Measurements from ENCODE around the gene RNASE13. TPM values are rescaled to one million over a fixed set of nuclear protein-coding genes. Genes with fewer than 3 reads are reported as not detected.

The RNASE13 gene
- total RNA-seq, 1 experiment from 2014 or later = 0.15 TPM

DNA sequence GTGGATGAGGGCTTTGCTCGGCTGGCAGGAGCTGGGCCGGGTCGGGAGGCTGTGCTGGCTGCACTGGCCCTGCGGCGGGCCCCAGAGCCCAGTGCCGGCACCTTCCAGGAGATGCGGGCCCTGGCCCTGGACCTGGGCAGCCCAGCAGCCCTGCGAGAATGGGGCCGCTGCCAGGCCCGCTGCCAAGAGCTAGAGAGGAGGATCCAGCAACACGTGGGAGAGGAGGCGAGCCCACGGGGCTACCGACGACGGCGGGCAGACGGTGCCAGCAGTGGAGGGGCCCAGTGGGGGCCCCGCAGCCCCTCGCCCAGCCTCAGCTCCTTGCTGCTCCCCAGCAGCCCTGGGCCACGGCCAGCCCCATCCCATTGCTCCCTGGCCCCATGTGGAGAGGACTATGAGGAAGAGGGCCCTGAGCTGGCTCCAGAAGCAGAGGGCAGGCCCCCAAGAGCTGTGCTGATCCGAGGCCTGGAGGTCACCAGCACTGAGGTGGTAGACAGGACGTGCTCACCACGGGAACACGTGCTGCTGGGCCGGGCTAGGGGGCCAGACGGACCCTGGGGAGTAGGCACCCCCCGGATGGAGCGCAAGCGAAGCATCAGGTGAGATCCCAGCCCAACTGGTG lies 47.0 kb upstream of the RNASE13 start:
- RAD21 ChIA-PET (ENCODE audit: low non-redundant PET in 1 of 2, low total read pairs in 2 of 2, uncharacterized antibody in 2 of 2, unreplicated experiment in 2 of 2) = no interaction called here
- TF ChIP-seq JUND (IDR thresholded peaks at IDR 0.05) (no peak), CEBPB (IDR thresholded peaks at IDR 0.05; ENCODE audit: low read depth) (no peak), CBX3 (IDR thresholded peaks at IDR 0.05; ENCODE audit: low read depth) (no peak), POLR2AphosphoS5 (IDR thresholded peaks at IDR 0.05; ENCODE audit: low read depth, low read length) (no peak), YY1 (IDR thresholded peaks at IDR 0.05; ENCODE audit: extremely low read depth, insufficient replicate concordance, low read depth, low read length) (no peak), SP1 (IDR thresholded peaks at IDR 0.05; ENCODE audit: low read depth) (no peak)
- Histone ChIP-seq H3K4me3 (replicated peaks in 1 of 2; ENCODE audit: low read depth in 1 of 2, low read length in 2 of 2) (no peak overlapping the region), H2AFZ (ENCODE audit: low read depth, low read length, poor library complexity, severe bottlenecking) (no peak overlapping the region), H3K9me2 (ENCODE audit: insufficient read depth) (no peaks in the 10 kb centered on the region), H3K27me3 (ENCODE audit: insufficient read depth, low read length) (no peaks in the 10 kb centered on the region), H3K36me3 (ENCODE audit: control insufficient read depth in 1 of 2, insufficient read depth in 2 of 2, low read length in 2 of 2) (no peaks in the 10 kb centered on the region; a peak in 1 of 4 replicates), H3K4me1 (ENCODE audit: control insufficient read depth in 1 of 2, insufficient read depth in 2 of 2, low read length in 2 of 2) (peaks cover 3 to 20% of the 10 kb centered on the region in 2 experiments; a peak in 3 of 4 replicates), H4K20me1 (ENCODE audit: insufficient read depth) (no peaks in the 10 kb centered on the region), H3K9ac (ENCODE audit: low read length) (no peak overlapping the region), H3K79me2 (ENCODE audit: insufficient read depth, low read length) (no peaks in the 10 kb centered on the region), H3K9me3 (ENCODE audit: control insufficient read depth in 1 of 2, insufficient read depth in 1 of 2, low read depth in 1 of 2, low read length in 2 of 2) (no peaks in the 10 kb centered on the region), H3K4me2 (ENCODE audit: low read length) (no peak overlapping the region), H3K27ac (ENCODE audit: low read depth, low read length) (no peak overlapping the region)
- DNase-seq (ENCODE audit: low read depth, low spot score) (no peak), ATAC-seq (no peak)
- intact Hi-C loops (cut with micrococcal nuclease) = no loop called here
- POLR2A ChIA-PET = no interaction called here
- CTCF ChIA-PET = no interaction called here
- BruUV-seq (replicated peaks) = no TSS peak

DNA sequence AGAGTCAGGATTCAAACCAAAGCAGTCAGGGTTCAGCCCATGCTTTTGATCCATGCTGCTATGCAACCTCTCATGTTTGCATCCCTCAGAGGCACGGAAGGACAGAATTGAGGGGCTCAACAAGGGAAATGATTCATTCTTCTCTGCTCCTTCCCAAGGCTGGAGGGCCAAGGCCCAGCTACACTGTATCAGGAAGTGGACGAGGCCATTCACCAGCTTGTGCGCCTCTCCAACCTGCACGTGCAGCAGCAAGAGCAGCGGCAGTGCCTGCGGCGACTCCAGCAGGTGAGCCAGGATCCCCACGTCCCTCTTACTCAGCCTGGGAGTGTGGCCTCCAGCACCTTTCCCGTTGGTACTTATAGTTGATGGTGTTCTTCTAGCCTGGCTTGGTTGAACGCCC lies 44.1 kb upstream of the RNASE13 start:
- Histone ChIP-seq H3K9me3 (ENCODE audit: control insufficient read depth in 1 of 2, insufficient read depth in 1 of 2, low read depth in 1 of 2, low read length in 2 of 2) (no peaks in the 10 kb centered on the region), H3K27ac (ENCODE audit: low read depth, low read length) (no peak overlapping the region), H3K79me2 (ENCODE audit: insufficient read depth, low read length) (no peaks in the 10 kb centered on the region), H3K4me3 (replicated peaks in 1 of 2; ENCODE audit: low read depth in 1 of 2, low read length in 2 of 2) (no peak overlapping the region), H3K4me1 (ENCODE audit: control insufficient read depth in 1 of 2, insufficient read depth in 2 of 2, low read length in 2 of 2) (peaks cover 3 to 14% of the 10 kb centered on the region in 2 experiments; a peak in 3 of 4 replicates), H3K27me3 (ENCODE audit: insufficient read depth, low read length) (no peaks in the 10 kb centered on the region), H3K4me2 (ENCODE audit: low read length) (no peak overlapping the region), H3K9me2 (ENCODE audit: insufficient read depth) (no peaks in the 10 kb centered on the region), H2AFZ (ENCODE audit: low read depth, low read length, poor library complexity, severe bottlenecking) (no peak overlapping the region), H3K36me3 (ENCODE audit: control insufficient read depth in 1 of 2, insufficient read depth in 2 of 2, low read length in 2 of 2) (no peaks in the 10 kb centered on the region; a peak in 1 of 4 replicates), H3K9ac (ENCODE audit: low read length) (no peak overlapping the region), H4K20me1 (ENCODE audit: insufficient read depth) (no peaks in the 10 kb centered on the region)
- ATAC-seq (no peak), DNase-seq (ENCODE audit: low read depth, low spot score) (no peak)
- ChIA-PET POLR2A (no interaction called here), CTCF (no interaction called here), RAD21 (ENCODE audit: low non-redundant PET in 1 of 2, low total read pairs in 2 of 2, uncharacterized antibody in 2 of 2, unreplicated experiment in 2 of 2) (no interaction called here)
- intact Hi-C loops (cut with micrococcal nuclease) = no loop called here
- no TSS peak for BruUV-seq (replicated peaks)
- no peak for TF ChIP-seq EZH2phosphoT487 (IDR thresholded peaks at IDR 0.05; ENCODE audit: borderline replicate concordance)
- no peak for TF ChIP-seq CEBPB (IDR thresholded peaks at IDR 0.05; ENCODE audit: low read depth)
- TF ChIP-seq RAD21 (IDR thresholded peaks at IDR 0.05; ENCODE audit: low read depth) = no peak
- TF ChIP-seq JUND (IDR thresholded peaks at IDR 0.05) = no peak
- TF ChIP-seq REST (IDR thresholded peaks at IDR 0.05; ENCODE audit: low read depth) = no peak
- no peak for TF ChIP-seq CBX3 (IDR thresholded peaks at IDR 0.05; ENCODE audit: low read depth)
- TF ChIP-seq ZNF274 (IDR thresholded peaks at IDR 0.05; ENCODE audit: low read depth, low read length) = no peak
- no peak for TF ChIP-seq ELF1 (IDR thresholded peaks at IDR 0.05; ENCODE audit: borderline replicate concordance, low read depth)
- TF ChIP-seq EGR1 (IDR thresholded peaks at IDR 0.05; ENCODE audit: low read depth) = no peak
- no peak for TF ChIP-seq TCF7L2 (IDR thresholded peaks at IDR 0.05; ENCODE audit: borderline replicate concordance, extremely low read depth, insufficient read depth, insufficient read length)
- TF ChIP-seq, protein P1, sequence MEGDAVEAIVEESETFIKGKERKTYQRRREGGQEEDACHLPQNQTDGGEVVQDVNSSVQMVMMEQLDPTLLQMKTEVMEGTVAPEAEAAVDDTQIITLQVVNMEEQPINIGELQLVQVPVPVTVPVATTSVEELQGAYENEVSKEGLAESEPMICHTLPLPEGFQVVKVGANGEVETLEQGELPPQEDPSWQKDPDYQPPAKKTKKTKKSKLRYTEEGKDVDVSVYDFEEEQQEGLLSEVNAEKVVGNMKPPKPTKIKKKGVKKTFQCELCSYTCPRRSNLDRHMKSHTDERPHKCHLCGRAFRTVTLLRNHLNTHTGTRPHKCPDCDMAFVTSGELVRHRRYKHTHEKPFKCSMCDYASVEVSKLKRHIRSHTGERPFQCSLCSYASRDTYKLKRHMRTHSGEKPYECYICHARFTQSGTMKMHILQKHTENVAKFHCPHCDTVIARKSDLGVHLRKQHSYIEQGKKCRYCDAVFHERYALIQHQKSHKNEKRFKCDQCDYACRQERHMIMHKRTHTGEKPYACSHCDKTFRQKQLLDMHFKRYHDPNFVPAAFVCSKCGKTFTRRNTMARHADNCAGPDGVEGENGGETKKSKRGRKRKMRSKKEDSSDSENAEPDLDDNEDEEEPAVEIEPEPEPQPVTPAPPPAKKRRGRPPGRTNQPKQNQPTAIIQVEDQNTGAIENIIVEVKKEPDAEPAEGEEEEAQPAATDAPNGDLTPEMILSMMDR (IDR thresholded peaks at IDR 0.05 in 2 of 3, conservative IDR thresholded peaks at IDR 0.05 in 1 of 3; ENCODE audit: borderline replicate concordance in 1 of 3, insufficient read depth in 1 of 3, low read depth in 2 of 3, low read length in 2 of 3) = no peak
- no peak for TF ChIP-seq ZFX (IDR thresholded peaks at IDR 0.05)
- no peak for TF ChIP-seq YY1 (IDR thresholded peaks at IDR 0.05; ENCODE audit: extremely low read depth, insufficient replicate concordance, low read depth, low read length)
- TF ChIP-seq SIN3A (IDR thresholded peaks at IDR 0.05; ENCODE audit: low read depth) = no peak
